G401 (cell line): Measurements from ENCODE around the gene RNASE13. TPM values are rescaled to one million over a fixed set of nuclear protein-coding genes. Genes with fewer than 3 reads are reported as not detected.
"Not testable (repeated sequence)": the region's sequence is repeated elsewhere in the genome, so short reads cannot be mapped to it uniquely, and the experiment has no call there.

ENCODE experiments used
- DNase-seq: peaks from one replicate; pipeline ENCODE4 v3.0.0-alpha.2; 2015; ENCODE audit warnings: low spot score
- in situ Hi-C: cut with HindIII; loops from 2 replicates; pipeline ENCODE4 v1.10.0; 2016; ENCODE audit warnings: low sequenced_read_pairs, mixed read lengths
- total RNA-seq: library from RNA; depleted of rRNA; stranded (reverse); fragments of >200 nt; shearing (Covaris generic); gene quantifications from 2 replicates; pipeline ENCODE4 v1.2.3, GENCODE V29; 2014

RNASE13 gene
- total RNA-seq, 1 experiment from 2014 or later = not detected

DNA sequence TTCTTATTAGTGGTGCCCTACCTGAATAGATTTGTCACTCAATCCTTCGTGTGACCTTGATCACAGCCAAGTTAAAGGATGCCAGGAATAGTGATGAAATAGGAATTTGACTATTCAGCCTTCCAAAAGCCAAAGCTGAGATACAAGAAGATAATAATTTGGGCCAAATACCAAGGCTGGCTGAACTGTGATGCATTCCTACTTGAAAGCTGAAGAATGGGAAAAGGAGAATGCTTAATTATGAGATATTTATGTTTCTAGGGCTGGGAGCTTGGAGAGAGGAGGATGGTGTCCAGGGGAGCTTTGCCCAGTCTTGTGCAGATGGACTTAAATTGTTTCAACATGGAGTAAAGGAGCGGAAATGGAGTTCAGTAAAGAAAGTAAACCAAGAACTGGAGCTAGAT lies 12.8 kb upstream of the RNASE13 start:
- DNase-seq = no peak
- in situ Hi-C loops = no loop called here

DNA sequence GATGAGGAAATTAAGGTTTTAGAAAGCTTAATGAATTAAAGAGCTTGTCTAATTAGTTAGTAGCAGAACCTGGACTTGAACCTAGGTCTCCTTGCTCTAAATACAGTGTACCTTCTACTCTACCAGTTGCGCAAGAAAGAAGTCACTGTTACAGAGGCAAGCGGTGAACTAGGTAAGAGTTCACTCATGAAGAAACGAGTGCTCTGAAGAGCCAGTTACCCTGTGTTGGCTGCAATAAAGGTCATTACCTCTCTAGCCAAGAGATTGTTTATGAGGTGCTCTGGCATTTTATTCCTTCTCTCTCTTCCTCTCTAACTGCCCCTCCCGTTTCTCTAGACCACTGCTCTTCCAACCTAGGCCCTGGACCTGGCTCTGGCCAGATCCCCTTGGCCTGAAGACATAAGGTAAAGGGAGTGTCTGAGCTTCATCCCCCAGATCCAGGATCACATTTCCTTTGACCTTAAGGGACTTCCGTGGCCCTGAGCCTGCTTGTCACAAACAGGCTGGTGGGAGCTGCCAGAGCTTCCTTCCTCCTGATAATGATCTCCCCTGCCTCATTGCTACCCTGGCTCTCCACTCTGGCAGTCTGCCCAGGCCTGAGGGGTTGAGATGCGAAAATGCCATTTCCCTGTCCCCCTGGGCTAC lies 9.5 kb upstream of the RNASE13 start:
- no peak for DNase-seq
- in situ Hi-C loops = no loop called here

DNA sequence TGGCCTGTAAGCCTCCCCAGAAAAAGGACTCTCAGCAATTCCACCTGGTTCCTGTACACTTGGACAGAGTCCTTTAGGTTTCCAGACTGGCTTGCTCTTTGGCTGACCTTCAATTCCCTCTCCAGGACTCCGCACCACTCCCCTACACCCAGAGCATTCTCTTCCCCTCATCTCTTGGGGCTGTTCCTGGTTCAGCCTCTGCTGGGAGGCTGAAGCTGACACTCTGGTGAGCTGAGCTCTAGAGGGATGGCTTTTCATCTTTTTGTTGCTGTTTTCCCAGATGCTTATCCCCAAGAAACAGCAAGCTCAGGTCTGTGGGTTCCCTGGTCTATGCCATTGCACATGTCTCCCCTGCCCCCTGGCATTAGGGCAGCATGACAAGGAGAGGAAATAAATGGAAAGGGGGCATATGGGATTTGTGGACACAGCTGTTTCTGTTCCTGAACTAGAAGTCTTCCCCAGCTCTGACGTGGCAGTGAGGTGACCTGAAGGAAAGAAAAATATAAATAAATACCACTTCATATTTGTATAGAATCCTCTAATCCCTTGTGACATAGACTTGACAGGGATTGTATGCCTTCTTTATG lies 8.9 kb upstream of the RNASE13 start:
- in situ Hi-C loops = no loop called here
- DNase-seq = no peak

DNA sequence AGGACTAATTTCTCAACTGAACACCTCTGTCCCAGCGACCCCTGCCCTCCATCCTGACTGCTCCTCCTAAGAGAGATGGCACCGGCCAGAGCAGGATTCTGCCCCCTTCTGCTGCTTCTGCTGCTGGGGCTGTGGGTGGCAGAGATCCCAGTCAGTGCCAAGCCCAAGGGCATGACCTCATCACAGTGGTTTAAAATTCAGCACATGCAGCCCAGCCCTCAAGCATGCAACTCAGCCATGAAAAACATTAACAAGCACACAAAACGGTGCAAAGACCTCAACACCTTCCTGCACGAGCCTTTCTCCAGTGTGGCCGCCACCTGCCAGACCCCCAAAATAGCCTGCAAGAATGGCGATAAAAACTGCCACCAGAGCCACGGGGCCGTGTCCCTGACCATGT lies 8.3 kb upstream of the RNASE13 start:
- in situ Hi-C loops = no loop called here
- no peak for DNase-seq

DNA sequence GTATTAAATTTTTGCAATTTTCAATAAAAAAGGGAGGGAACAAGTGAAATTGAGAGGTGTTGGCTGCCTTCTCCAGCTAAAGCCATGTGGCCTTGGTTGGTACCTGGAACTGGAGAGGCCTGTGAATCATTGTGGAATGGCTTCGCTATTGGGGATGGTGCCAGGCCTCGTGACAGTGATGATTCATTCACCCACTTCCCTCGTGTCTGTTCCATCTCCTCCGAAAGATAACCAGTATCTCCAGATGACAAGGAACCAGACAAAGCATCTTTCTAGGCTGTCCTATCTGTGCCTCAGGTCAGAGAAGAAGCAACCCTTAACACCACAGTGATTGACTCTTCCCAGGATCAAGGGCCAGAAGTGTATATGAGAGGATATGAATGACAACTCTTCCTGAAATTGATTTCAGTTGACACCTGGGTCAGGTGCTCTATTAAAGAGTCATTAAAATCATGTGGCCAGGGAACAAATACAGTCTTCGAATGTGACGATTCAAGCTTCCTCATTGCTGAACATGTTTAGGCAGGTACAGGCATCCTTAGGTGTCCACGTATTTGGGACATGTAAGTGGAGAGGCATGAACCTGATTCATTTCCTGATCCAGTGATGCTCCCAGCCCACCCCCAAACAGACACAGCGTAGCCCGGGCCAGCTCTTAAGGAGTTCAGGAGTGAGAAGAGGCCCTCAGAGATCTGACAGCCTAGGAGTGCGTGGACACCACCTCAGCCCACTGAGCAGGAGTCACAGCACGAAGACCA lies 7.2 kb upstream of the RNASE13 start, which contains the start of gene RNASE7:
Gene RNASE7 (plus strand): TSS at position 687 of the 758 bp plus-strand sequence. CDS start 631 bp downstream, outside the sequence.
- in situ Hi-C loops = no loop called here
- no peak for DNase-seq

DNA sequence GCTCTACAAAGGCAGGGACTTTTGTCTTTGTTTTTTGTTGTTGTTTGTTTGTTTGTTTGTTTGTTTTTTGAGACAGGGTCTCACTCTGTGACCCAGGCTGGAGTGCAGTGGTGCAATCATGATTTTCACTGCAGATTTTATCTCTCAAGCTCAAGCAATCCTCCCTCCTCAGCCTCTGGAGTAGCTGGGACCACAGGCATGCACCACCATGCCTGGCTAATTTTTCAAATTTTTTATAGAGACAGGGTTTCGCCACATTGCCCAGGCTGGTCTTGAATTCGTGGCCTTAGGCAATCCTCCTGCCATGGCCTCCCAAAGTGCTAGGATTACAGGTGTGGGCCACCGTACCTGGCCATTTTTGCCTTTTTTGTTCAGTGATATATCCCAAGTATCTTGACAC lies 6.3 kb upstream of the RNASE13 start:
- in situ Hi-C loops = not testable (repeated sequence)

DNA sequence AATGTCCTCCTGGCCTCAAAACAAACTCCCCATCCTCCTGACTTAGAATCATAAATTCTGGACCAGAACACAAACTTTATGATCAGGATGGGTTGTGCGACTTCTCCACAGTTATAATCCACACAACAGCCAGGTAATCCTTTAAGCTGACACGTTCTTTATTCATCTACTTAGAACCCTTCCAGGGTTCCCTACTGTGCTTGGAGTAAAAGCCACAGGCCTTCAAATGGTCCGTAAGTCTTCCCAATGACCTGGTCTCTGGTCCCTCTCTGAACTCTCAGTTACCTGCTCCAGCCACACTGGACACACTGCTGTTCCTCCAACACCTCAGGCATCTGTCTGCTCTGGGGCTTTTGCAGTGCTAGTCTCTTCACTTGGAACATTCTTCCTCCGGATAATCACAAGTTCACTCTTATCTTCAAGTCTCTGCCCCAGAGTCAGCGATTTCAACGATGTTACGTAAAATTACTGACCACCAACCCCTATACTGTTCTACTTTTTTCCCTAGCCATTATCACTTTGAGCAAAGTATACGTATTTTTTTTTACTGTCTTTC lies 5.8 kb upstream of the RNASE13 start:
- no peak for DNase-seq
- in situ Hi-C loops = no loop called here

More for the DNA sequence above, 6.3 kb upstream of the RNASE13 start:
- not testable (repeated sequence) for DNase-seq

DNA sequence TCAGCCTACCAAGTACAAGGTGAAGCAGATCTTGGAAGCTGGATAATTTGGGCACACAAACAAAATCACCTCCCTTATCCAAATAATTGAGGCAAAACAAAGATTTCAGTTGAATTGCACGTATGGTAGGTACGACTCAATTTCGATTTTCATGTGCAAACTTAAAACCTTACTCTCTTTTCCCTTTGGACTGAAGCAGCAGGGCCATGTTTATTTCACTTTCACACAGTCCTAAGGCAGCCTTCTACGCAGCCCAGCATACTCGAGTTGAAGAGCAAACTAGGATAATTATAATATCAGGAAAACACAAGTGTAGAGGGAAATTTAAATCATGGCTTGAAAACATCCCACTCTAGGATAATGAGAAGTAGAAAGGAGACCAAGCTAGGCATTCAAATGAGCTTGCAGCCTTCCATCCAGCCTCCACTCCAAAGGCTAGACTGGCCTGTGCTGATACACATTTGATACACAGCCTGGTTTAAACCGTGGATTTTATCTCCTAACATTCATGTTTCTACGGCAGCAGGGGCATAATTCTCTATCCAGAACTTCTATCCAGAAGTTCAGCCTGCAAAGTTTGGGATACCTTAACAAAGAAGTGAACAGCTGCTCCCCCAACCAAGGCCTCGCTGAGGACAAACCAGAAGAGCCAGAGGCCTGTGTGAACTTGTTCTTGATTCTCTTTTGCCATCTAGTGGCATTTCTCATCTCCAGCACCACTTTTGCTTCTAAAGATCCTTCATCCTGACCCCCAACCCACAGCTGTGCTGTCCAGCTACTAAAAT lies 5.2 kb upstream of the RNASE13 start:
- in situ Hi-C loops = no loop called here
- DNase-seq = peak; percentile 52

DNA sequence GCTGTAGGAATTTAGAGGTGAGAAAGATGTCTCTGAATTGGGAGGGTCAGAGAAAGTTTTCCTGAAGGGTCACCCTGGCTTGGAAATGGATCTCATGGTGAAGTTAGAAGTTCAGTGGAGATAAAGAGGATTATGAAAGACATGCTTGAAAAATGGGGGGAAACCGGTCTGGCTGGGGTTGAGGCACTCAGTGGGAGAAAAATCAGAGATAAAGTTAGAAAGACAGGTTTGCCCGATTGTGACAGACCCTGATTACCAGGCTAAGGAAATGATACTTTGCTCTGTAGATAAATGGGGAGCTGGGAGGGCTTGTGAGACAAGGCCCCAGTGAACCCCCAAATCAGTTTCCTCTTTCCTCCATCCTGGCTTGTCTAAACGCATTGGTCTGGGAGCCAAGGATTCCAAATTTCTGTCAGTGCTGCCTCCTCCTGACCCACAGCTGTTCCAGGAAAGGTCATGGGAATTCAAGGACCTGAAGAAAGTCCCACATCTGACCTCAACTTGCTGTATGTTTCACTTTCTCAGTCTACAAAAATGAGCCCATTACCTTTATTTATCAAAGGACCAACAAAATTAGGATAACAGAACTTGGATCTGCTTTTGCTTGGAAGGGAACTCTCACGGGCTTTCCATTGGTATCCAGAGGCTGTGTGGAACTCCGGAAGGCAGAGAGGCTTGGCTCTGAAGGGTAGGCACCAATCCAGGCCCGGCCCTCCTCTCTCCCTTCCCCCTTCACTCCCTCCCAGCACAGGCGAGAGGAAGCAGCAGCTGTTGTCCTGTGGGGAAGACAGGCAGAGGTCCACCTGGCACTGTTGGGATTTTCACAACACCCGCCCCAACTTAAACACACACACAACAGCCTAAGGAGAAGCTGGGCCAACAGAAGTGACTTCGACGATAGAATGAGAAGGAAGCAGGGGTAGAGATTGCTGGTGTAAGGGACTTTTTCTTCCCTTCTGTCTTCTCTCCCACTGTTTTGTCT lies 4.1 kb upstream of the RNASE13 start:
- peak; percentile 62 for DNase-seq
- in situ Hi-C loops = no loop called here

DNA sequence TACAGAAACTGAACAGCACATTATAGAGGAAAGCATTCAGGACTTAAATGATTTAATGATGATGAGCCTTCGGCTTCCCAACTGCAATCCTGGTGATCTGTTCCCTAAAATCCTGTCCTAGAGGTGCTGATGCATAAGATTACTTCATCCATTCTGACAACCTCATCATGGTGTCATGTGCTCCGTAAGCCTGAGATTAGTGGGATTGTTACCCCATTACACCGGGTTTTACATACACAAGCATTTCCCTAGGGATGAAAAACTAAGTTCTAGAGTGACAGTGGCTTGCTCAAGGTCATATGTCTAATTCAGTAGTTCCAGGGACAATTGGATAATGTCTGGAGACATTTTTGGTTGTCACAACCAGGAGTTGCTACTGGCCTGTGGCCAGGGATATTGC lies 2.5 kb upstream of the RNASE13 start:
- in situ Hi-C loops = no loop called here
- no peak for DNase-seq

DNA sequence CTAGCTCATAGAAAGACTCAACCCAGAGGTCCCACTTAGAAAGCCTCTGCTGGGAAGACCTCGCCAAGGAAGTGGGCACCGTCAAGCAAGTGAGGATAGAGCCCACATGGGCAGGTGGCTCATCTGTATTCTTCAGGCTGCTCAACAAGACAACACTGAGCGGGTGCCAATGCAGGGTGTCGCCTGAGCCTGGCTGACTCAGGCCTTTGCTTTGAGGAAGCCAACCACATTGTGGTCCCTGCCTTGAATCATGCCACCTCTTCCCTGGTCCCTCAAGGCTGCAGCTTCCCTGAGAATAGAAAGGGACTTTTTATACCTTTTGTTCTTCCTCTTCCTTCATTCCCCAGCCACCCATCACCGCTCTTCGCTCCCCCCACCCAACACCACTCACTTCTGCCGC lies 2.1 kb upstream of the RNASE13 start:
- DNase-seq = no peak

DNA sequence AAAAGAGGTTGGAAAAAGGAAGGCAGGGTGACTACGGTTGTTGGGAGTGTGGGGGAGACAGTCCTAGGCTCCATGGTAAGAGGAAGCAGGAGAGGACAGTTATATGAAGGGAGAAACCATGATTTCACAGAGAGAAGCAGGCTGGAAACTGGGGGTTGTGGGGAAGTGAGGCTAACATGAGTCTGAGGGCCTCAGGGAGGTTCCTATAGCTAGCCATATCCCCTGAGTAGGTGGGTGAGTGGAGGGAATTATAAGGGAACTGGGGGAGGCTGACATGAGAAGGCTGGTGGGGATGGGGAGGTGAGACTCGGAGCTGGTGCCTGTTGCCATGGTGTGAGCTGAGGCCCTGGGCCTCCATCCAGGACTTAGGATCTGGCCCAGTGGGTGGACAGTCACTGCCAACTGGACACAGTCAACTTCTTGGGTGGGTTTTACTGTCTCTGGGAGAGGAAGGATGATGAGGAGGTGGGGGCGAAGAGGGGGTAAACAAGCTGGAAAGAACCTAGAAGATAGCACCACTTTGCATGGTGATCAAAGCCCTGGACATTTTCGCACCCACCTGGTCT lies 1.4 kb downstream of the RNASE13 start:
- no peak for DNase-seq
- in situ Hi-C loops = no loop called here

More for the DNA sequence above, 2.1 kb upstream of the RNASE13 start:
- in situ Hi-C loops = no loop called here

DNA sequence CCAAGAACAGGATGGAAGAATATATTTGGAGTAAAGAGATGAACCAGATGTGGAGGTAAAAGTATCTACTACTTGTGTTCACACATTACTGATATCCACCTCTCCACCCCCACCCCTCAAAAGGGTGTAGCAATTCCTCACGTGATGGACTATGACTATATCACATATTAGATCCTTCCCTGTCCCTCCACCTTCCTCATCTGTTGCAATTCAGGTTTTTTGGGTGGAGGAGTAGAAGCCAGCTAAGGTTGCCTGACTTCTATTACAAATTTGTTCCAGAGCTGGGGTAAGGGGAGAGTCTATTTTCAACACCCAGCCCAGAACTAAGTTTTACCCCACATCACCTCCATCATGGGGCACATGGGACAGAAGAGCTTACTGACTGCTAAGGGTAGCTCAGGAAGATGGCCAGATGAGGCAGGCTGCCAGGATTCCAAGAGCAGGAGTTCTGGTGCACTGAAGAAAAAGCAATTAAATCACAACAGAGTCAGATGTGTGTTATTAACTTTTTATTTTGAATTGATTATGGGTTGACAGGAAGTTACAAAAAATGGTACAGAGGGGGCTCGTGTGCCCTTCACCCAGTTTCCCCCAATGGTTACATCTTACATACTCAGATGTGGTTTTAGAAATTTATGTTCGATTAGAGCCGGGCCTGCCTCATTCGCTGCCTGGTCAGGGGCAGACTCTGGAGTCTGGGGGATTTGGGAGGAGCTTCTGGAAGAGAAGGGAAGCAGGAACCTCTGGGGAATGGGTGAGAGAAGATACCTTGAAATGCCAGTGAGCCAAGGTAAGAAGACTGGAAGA lies 2.1 kb downstream of the RNASE13 start:
- in situ Hi-C loops = no loop called here
- no peak for DNase-seq

DNA sequence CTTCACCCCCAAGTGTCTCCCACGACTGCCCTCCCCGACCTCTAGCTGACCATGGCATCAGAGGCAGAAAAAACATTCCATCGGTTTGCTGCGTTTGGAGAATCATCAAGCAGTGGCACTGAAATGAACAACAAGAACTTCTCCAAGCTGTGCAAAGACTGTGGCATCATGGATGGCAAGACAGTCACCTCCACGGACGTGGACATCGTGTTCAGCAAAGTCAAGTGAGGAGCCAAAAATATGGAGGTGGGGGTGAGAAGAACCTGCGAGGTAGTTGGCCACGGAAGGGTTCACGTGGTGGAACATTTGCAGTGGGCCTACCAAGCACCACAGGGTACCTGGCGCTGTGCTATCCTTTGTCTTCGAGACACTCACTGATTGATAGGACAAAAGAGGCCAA lies 4.1 kb downstream of the RNASE13 start:
- in situ Hi-C loops = no loop called here
- DNase-seq = no peak

DNA sequence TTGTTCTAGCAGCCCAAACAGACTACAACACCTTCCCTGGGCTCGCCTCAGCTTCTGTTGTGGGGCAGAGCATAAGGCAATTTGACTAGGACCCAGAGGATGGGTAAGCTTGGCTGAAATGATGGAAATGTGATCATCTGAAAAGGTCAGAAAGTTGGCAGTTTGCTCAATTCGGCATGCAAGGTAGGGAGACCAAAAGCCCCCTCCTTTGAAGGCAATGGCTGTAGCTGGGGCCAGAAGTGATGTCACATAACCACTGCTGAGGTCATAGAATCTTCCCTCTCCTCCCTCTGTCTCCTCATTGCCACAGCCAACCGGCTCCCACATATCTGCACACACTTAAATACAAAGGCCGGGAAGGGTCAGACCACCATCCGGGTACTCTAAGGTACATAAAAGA lies 4.7 kb downstream of the RNASE13 start, which contains the start of gene TPPP2:
Gene TPPP2 (plus strand): TSS at position 301 of the 400 bp plus-strand sequence. CDS start 365 bp downstream, outside the sequence.
- DNase-seq = no peak
- in situ Hi-C loops = no loop called here

DNA sequence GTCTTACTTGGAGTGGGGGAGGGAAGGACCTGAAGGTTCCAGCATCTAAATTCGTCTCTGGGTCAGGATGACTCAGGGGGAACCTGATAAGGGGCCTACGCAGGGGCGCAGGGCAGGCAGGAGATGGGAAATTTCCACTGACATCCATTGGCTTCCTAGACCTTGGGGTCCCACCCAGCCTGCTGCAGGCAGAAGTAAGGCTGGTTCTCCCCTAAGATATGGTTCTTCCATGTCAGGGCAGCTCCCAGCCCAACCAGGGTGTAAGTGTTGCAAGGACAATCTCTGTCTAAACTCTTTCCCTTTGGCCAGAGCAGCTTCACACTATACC lies 7.7 kb downstream of the RNASE13 start:
- DNase-seq = no peak
- in situ Hi-C loops = no loop called here

DNA sequence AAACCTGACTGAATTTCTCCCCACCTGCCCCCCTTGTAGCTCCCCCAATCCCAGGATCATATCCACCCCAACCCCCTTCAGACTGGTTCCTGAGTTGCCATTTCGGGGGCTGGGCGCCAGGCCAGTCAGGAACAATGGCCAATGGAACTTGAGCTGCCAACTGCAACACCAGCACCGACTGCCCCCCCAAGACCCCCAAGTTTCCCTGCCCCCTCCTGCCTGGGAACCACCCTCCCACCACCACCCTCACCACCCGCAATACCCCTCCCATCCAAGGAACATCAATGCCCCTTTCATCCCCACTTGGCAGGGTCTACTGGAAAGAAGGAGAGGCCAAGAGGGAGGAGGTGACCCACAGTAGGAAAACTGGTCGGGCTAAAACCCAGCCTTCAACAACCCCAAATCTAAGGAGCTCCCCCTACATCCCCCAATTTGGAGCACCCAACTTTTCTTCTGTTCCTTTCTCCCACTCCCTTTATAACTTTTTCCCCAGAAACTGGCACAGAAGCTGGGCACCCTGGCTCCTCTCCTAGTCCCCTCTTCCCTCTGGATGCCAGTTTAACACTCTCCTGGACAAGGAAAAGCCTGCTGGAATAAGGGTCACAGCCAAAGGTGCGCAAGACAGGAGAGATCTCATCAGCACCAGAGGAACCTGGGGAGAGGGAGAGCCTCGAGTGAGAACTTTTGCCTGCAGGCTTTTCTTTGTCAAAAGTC lies 8.2 kb downstream of the RNASE13 start:
- DNase-seq = peak; percentile 44
- in situ Hi-C loops = no loop called here
